ENCODE data around the gene TUBB2A.

TUBB2A gene

GRCh38 chr6:3117912-3118352 is 39.4 kb downstream of the TUBB2A start:
- DNase-seq, result no peak

- no peak for DNase-seq
Observed at GRCh38 chr6:3114377-3114776, 43.0 kb downstream of the TUBB2A start.

- no peak for DNase-seq
Observed at GRCh38 chr6:3109761-3110160, 47.6 kb downstream of the TUBB2A start.

- DNase-seq, result no peak
Observed at GRCh38 chr6:3108746-3109414, 48.5 kb downstream of the TUBB2A start.
